ENCODE data around the gene OSBPL5.

DNA sequence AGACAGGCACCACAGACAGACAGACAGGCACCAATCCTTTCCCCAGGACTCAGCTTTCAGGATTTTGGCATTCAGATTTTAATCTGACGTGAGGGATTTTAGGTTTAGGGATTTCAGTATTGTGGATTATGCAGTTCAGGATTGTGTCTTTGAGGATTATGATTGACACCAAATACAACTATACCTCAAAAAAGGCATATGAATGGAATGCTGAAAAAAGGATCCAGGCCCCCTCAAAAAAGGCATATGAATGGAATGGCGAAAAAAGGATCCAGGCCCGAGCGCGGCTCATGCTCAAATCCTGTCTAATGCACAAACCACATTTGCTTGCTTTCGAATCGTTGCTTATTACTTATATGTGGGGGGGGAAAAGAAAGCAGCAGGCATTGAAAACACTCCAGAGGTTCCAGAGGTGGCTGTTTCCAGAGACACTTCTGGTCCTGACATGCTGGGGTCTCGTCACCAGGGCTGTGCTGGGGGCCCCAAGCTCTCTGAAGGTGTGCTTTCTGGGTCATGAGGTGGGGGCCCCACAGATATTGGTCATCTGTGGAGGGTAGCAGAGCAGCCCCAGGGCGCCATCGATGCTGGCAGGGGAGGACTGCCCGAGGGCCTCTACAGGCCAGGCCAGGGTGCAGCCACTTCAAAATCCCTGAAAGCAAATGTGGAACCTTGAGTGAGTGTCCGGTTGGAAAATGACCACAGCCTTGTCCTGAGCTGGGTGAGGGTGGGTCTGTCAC lies 16.8 kb upstream of the OSBPL5 start:
- TF ChIP-seq EZH2 (IDR thresholded peaks at IDR 0.05; ENCODE audit: borderline replicate concordance, low read depth, low read length, poor library complexity, severe bottlenecking) = no peak
- TF ChIP-seq, protein P1, sequence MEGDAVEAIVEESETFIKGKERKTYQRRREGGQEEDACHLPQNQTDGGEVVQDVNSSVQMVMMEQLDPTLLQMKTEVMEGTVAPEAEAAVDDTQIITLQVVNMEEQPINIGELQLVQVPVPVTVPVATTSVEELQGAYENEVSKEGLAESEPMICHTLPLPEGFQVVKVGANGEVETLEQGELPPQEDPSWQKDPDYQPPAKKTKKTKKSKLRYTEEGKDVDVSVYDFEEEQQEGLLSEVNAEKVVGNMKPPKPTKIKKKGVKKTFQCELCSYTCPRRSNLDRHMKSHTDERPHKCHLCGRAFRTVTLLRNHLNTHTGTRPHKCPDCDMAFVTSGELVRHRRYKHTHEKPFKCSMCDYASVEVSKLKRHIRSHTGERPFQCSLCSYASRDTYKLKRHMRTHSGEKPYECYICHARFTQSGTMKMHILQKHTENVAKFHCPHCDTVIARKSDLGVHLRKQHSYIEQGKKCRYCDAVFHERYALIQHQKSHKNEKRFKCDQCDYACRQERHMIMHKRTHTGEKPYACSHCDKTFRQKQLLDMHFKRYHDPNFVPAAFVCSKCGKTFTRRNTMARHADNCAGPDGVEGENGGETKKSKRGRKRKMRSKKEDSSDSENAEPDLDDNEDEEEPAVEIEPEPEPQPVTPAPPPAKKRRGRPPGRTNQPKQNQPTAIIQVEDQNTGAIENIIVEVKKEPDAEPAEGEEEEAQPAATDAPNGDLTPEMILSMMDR (conservative IDR thresholded peaks at IDR 0.05; ENCODE audit: low read depth, low read length) = no peak
